HT1080 (cell line): ENCODE data around the gene SLCO2A1. TPM values are rescaled to one million over a fixed set of nuclear protein-coding genes. Genes with fewer than 3 reads are reported as not detected.

Experiments used
- DNase-seq: peaks from one replicate; pipeline ENCODE4 v3.0.0-alpha.2; 2015; ENCODE audit warnings: low read depth
- total RNA-seq: library from RNA; depleted of rRNA; stranded (reverse); fragments of >200 nt; shearing (Covaris generic); gene quantifications from 2 replicates; pipeline ENCODE4 v1.2.3, GENCODE V29; 2014

Gene SLCO2A1
- total RNA-seq, 1 experiment from 2014 or later = 0.02 TPM

DNA sequence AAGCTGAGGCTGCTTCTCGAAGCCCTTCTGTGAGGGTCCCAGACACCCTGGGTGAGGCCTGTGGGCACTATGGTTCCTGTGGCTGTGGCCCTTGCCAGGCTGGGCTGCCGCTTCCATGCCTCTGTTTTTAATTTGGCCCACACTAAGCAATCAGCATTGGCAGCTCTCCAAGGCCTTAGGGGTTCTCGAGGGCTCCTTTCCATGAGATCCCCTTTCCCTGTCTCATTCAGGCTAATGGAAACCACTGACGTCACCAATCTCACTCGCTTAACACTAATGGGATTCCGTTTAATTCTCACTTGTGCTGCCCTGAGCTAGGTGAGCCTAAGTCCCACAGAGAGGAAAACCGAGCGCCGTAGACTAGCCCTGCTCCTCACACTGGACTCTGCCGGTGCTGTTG lies 73.8 kb downstream of the SLCO2A1 start:
- no peak for DNase-seq

DNA sequence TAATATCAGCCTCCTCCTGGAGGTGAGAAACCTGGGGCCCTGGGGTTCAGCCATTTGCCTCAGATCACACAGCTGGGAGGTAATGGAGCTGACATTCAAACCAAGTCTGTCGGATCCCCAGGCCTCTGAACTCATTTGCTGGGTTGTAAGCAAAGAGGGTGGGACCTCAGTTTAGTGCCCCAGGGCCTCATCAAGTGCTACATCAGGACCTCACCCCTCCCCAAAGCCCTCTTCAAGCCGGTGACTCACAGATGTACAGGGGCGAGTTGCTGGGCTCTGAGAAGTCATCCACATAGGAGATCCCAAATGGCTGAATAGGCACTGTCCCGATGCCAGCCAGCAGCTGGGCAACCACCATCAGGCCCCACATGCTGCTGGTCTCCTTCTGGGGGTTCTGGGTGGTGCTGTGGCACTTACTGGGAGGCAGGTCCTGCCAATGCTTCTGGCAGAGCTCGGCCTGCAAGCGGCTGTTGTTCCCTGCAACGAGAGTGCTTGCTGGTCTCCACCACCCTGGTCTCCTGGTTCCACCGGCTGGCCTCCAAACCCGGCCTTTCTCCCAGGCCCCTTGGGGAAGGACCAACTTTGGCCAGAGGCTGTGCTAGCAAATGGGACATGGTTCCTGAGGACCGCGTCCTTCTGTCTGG lies 74.9 kb downstream of the SLCO2A1 start:
- DNase-seq = no peak

DNA sequence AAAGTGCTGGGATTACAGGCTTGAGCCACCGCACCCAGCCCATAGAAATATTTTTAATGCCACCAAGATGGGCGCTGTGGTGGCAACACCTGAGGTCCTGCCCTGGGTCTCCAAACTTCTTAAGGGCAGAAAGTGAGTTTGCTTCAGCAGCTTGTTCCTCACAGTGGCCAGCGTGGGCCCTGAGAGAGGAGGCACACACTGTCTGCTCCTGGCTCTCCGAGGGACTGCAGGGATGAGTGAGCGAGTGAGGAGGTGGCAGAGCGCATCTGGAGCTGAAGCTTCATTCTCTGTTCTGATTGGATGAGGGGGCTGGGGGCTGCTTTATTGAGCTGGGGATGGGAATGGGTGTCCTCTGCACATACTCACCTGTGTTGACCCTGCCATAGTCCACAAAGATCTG lies 76.4 kb downstream of the SLCO2A1 start:
- no peak for DNase-seq

DNA sequence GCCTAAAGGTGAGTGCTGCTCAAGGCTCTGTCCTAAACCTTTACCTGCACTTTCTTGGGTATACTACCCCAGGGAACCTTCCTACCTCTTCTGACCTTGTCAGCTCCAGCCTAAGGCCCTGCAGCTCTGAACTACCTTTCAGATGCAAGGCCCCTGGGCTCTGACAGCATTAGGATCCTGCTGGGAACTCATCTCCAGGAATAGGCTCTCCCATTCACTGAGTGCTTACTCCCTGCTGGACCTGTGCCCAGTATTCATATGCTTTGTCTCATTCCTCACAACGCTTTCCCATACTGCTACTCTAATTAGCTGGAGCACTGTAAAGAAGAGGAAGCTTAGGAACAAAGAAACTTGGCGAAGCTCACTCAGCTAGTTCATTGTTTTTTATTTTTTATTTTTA lies 80.3 kb downstream of the SLCO2A1 start:
- DNase-seq = no peak

DNA sequence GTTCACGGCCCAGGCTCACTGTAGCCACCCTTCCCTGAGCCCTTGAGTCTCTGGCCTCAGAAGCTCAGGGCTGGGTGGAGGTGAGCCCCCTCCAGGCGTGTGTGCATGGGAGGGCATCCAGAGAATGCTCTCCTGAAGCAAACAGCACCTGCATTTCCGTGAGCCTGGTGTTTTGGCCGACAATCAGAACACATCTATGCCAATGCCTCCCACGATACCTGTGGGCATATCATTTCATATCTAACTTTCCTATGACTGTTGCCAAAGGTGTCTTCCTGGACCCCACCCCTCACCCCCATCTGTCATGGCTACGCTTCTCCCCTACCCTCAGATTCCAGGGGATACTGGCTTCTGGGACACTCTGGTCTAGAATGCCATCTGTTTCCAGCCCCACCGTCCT lies 80.7 kb downstream of the SLCO2A1 start:
- DNase-seq = no peak

GRCh38 chr3:133948131-133948810 lies 81.5 kb downstream of the SLCO2A1 start:
- DNase-seq = no peak

DNA sequence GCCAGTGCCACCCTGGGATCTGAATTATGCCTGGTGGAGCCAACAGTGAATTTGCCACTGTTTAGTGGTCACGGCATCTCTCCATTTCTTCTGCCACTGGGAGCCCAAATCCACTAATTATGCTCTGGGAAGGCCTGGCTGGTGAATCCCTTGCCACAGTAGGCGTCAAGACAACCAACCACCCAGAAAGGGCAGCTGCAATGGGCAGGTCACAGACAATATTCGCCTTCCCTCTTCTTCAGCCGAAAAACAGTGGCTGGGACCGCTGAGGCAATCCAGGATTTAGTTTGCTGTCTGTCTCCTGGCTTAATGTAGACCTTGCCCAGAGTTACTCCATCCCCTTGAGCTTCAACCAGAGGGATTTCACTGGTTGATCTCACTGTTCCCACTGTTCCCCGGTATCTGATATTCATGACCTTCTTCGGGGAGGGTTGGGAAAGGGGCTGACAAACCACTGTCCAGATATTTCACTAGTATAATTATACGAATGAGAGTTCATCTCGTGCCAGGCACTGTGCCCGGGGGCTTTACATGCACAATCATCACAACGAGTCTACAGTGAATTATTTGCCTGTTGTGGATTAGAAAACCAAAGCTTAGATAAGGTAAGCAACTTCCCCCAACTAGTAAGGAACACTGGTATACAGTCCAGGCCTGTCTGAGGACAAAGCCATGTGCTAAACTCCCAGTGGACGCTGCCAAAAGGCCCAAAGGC lies 84.2 kb downstream of the SLCO2A1 start:
- DNase-seq = no peak

DNA sequence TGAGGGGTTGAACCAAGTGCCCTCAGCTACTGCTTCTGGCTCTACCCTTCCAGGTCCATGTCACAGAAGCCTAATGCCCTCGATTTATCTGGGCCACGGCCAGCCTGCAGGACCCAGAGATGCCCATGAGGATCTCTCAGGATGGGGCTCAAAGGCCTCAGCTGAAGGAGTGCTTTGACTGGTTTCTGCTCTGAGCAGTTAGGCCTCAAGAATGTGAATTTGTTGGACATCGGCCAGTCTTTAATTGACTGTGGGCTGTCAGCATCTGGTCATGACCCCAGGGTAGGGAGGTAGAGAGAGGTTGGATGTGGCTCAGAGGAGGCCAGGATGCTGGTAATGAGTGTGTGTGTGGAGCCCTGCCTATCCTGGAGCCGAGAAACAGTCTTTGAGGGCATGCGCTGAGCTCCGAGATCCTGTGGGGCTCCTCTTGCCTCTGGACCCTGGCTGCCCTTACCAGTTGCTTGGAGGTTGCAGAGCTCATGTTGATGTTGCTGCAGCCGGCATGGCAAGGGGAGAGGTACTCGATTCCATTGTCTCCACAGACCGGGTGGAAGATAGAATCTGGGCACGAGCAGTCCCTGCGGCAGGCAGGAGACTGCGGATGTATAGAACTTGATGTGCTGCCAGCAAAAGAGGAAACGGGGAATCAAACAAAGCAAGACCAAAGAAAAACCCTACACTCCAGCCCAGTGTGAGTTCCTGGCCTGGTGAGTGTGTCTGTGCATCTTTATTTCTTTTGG lies 84.9 kb downstream of the SLCO2A1 start:
- DNase-seq = peak; percentile 93

GRCh38 chr3:133944181-133944580 lies 85.5 kb downstream of the SLCO2A1 start:
- DNase-seq = no peak

DNA sequence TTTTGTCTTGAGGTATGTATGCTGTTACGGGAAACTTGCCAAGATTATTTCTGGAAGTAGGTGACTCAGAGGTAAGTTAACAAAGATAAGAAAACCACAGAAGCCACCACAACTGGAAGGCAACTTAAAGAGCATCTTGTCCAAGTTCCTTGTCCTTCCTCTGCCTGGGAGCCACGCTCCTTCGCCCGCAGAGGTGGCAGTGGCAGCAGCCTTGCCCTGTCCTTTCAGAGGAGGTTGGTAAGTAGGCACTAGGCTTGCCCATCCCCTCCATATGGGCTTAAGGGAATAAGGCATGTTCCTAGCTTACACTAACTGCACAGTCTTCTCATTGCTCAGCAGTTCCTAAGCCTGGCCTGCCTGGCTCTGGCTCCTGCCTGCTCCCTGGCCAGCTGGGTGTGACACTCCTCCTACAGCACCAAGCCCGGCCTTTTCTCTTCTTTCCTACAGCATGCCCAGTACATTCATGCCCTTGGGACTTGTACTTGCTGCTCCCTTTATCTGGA lies 86.0 kb downstream of the SLCO2A1 start:
- DNase-seq = peak; percentile 94

- no peak for DNase-seq
Observed at GRCh38 chr3:133943031-133943535, 86.6 kb downstream of the SLCO2A1 start.

DNA sequence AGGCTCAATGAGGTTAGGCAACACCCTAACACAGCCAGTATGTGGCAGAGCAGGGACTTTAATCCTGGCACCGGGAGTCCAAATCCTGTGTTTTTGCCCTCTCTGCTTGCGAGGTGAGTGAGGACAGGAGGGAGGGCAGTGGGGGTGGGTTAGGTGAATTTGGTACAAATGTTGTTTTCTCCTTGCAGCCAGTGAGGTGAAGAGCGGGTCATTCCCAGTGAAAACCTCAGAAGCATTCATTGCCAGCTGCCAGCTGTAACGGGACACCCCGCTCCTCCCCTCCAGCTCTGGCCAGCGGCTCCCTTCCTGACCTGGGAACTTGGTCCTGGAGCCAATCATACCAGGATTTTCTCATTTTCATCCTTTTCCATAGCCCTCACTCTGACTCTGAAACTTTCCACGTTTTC lies 88.3 kb downstream of the SLCO2A1 start:
- DNase-seq = peak; percentile 51

DNA sequence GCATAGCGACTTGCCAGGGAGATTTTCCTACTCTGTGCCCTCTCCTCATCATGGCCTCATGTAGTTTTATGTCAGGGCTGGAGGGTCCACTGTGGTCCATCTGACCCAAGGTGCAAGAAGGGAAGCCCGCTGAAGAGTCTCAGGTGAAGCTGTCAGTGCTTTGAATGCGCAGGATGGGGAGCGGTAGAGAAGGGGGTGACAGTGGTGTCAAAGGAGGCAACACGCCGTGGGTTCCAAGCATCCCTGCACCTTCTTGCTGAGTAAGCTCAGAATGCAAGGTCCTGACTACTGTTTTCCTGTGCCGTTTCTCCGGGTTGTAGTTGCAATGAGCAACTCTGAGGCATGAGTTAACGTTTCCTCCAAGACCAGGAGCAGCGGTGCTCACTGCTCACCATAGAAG lies 89.2 kb downstream of the SLCO2A1 start:
- DNase-seq = no peak

GRCh38 chr3:133939463-133939835 lies 90.3 kb downstream of the SLCO2A1 start:
- no peak for DNase-seq

DNA sequence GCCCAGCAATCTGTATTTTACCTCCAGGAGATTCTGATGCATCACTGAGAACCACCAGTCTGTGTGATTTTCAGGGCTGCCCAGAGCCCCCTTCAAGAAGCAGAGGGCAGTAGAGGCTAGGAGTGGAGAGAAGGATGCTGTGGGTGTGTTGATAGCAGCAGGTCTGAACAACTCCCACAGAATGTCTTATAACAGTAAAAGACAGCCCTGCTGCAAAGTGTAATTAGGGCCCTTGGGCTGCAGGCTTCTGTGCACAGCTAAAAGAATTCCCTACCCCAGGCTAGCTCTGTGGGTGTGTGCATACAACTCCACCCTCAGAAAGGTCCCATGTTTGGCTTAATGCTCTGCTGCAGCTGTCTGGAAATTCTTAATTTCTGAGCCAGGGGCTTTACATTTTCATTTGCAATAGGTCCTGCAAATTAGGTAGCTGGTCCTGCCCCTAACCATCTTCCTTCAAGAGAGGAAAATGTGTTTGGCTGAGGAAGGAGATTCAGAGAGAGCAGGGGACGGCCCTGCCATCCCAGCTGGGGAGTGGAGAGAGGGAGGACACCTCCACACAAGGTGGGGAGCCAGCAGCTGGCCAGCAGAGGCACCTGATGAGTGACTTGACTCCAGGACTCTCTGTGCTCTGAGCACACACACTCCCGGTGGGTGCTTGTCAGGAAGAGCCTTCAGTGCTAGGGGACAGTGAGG lies 90.8 kb downstream of the SLCO2A1 start:
- DNase-seq = no peak

GRCh38 chr3:133937756-133938601 lies 91.7 kb downstream of the SLCO2A1 start:
- no peak for DNase-seq

- DNase-seq = no peak
Observed at GRCh38 chr3:133937061-133937686, 92.6 kb downstream of the SLCO2A1 start.

DNA sequence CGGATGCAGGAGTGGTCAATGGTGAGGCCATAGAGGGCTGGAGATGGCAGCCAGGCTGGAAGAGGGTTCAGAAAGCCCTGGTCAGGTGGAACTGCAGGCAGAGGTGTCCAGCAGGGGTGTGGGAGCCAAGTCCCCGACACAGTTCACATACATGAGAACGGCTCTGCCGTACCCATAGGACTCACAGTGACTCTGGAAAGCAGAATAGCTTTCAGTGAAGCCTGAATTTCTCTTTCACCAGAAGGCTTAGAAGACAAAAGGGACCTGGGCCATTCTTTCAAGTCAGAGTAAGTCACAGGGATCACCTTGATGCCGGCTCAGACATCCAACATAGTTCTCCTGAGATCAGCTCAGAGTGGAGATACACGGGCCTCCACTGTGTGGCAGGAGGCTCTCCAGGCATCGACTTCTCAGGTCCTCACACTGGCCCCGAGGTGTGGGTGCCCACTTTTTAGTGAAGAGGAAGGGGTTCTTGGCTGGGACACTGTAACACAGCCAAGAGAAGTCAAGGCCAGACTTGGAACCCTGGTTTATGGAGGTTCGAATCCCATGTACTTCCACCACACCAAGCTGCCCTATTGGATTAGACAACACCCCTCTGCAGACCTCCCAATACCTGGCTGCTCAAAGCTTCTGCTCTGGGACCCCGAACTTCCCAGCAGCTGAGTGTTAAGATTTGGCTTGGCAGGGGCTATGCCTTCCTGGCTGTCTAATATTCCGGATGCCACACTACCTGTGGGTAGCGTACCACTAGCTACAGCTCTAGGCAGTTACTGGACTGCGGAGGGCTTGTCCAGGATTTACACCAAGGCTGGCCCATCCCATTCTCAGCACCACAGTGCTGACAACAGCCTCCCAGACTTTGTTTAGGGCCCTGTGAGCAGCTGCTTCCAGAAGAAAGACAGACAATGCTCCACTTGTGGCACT lies 93.6 kb downstream of the SLCO2A1 start:
- DNase-seq = no peak
